Mammary epithelial cell (primary cell): ENCODE measurements around the gene PARP3.

Experiments used
- CTCF ChIP-seq, 2 donors: IDR thresholded peaks in 1 of 2; conservative IDR thresholded peaks in 1 of 2; 2 replicates each; pipeline ENCODE4 v1.5.1; 2011 to 2012; ENCODE audit warnings: inconsistent platforms in 2 of 2, low read length in 2 of 2, mild to moderate bottlenecking in 2 of 2, control low read depth in 1 of 2, low read depth in 1 of 2; ENCODE audit not compliant: insufficient read depth in 1 of 2; ENCODE audit errors: extremely low read depth in 1 of 2
- EZH2 ChIP-seq: IDR thresholded peaks from 2 replicates; pipeline ENCODE4 v1.6.1; 2012; ENCODE audit warnings: low read length, inconsistent platforms, borderline replicate concordance

DNA sequence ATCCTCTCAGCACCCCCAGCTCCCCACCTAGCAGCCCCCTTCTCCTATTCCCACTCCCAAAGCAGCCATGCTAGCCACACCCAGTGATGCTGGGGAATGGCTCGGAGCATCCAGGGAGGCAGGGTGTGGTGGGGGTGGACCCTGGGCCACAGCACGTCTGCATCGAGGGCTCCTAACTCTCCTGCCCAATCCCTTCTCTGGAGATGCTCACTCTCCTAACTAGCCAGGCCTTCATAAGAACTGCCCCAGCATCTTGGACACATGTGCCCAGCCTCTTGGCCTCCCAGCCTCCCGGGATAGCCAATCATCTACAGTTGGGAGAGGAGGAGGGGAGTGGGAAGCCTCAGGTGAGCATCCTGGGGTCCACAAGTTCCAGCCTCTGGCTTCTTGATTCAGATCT is 22.4 kb downstream of the PARP3 start:
- TF ChIP-seq CTCF (conservative IDR thresholded peaks at IDR 0.05 in 1 of 2, IDR thresholded peaks at IDR 0.05 in 1 of 2; ENCODE audit: extremely low read depth in 1 of 2, insufficient read depth in 1 of 2, low read depth in 1 of 2, low read length in 2 of 2): no peak
- no peak for TF ChIP-seq EZH2
